ENCODE measurements around the gene FHAD1. TPM values are rescaled to one million over a fixed set of nuclear protein-coding genes. Genes with fewer than 3 reads are reported as not detected.

The FHAD1 gene
- total and polyA plus RNA-seq, 9 of the 15 experiments (the other 6 are each of a cell fraction or from before 2014, with no cell fraction given), result 0.32 to 2.1 (median 1.5) TPM; not detected in 1

GRCh38 chr1:15358565-15359133, 111.6 kb downstream of the FHAD1 start (continued):
- TF ChIP-seq NKRF (IDR thresholded peaks at IDR 0.05; ENCODE audit: borderline replicate concordance), result no peak
- no peak for TF ChIP-seq HNRNPK (IDR thresholded peaks at IDR 0.05; ENCODE audit: low read depth, low read length, poor library complexity, severe bottlenecking)
- TF ChIP-seq MCM2 (IDR thresholded peaks at IDR 0.05; ENCODE audit: low read depth), result no peak
- TF ChIP-seq NFE2L1 (tag; IDR thresholded peaks at IDR 0.05; ENCODE audit: borderline replicate concordance, low read depth), result no peak
- TF ChIP-seq SIN3A (IDR thresholded peaks at IDR 0.05; ENCODE audit: borderline replicate concordance in 2 of 2, control insufficient read depth in 1 of 2, low read depth in 2 of 2, low read length in 2 of 2), result no peak
- no peak for TF ChIP-seq RNF219 (CRISPR knock-in tag; IDR thresholded peaks at IDR 0.05)
- peak; percentile 75 for TF ChIP-seq DPF2 (IDR thresholded peaks at IDR 0.05)
- no peak for TF ChIP-seq CBX3 (IDR thresholded peaks at IDR 0.05; ENCODE audit: borderline replicate concordance in 1 of 2, low read length in 2 of 2)
- TF ChIP-seq ZBTB26 (CRISPR knock-in tag; IDR thresholded peaks at IDR 0.05), result no peak
- TF ChIP-seq MGA (IDR thresholded peaks at IDR 0.05), result peak; percentile 97

Data from K562 (cell line).